ENCODE results near the gene HOXD11. TPM values are rescaled to one million over a fixed set of nuclear protein-coding genes. Genes with fewer than 3 reads are reported as not detected.

HOXD11 gene
- total RNA-seq: not detected in 2 replicates

DNA sequence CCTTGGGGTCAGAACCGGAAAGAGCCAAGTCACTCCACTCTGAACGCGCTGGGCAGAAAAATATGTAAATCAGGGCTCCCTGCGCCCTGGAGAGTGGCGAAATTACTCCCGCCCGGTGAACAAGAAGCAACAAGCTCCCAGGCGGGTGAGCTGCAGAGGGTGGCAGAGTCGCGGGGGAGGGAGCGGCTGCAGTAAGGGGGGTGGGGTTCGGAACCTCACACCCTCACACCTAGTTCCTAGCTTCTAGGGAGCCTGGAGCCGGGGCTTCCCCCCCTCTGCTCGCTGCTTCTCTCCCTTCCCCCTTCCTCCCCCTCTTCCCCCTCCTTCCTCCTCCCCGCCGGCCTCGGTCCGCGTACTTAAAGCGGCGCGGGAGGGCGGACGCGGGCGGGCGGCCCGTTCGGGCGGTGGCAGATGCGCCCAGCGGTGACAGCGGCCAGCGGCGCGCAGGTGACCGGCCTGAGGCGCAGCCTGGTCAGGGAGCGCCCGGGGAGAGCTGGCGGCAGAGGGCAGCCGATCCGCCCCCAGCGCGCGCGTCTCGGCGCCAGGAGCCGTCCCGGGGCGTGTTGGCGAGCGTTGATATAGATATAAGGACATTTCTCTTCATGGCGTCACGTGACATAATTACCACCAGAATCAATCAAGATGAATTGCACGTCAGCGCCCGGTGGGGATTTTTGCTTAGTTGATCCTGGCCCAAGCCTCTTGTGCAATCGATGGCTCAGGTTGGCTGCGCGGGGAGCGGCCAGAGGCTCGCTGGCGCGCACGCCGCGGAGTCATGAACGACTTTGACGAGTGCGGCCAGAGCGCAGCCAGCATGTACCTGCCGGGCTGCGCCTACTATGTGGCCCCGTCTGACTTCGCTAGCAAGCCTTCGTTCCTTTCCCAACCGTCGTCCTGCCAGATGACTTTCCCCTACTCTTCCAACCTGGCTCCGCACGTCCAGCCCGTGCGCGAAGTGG, at the start of gene HOXD11:
TSS of gene HOXD11 (plus strand) at position 700 of the 959 bp plus-strand sequence. CDS start at position 776, 76 bp downstream.
- peak in 1 of 2 donors; percentile 66 for DNase-seq (ENCODE audit: low read depth in 2 of 2)

DNA sequence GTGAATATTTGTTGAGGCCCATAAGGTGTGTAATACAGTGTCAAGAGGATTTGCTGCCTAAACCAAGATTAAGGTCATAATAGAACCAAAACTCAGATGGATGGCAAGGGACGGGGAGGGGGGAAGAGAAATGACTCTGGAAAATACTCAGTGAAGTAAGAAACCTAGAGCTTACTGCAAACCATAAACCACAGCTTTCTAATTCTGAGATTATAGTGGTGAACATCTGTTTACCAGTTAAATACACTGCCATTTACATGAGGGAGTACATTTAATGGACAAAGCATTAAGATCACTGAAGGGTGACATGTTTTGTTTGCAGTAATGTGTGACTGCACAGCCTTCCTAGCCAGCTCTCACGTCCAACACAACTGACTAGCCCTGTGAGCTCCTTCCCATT, 43.1 kb upstream of the HOXD11 start:
- DNase-seq (ENCODE audit: low read depth in 2 of 2): no peak

DNA sequence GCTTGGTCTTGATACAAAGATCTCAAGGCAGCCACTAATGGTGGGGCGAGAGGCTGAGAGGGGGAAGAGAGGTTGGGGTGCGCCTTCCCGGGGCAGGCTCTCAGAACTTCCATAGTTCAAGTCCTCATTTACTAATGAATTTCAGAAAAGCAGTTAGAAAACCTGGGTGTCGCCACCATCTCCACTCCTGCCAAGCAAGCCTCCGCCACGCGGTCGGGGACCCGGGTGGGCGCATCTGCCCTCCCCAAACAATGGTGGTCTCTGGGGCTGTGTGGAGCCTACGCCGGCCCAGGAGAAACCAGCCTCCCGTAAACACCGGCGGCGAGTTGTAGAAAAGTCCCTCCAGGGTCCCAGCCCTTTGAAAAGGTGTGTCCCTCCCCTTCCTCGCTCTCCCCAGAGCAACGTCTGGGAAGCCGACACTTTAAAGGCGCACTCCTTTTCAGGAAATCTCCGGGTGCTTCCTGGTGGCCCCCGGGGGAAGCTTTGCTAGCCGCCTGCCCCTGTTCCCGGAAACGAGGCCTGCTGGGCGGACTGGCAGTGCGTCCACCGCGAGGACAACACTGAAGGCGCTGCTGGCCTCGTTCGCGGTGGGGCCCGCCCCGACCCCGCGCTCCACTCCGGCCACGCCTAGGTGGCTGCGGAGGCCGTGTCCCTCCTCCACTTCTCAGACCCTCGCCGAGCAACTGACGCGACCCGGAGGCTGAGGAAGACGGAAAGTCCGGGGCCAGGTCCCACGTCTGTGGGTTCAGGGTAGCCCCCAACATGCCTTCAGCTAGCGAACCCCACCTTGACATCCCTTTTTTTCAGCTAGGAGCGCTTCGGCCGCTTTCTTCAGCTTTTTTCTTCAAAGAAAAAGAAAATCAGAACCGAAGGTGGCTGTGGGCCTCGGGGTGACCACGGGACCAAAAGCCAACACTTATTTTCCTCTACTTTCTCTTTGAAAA, 40.2 kb upstream of the HOXD11 start:
- no peak for DNase-seq (ENCODE audit: low read depth in 2 of 2)

DNA sequence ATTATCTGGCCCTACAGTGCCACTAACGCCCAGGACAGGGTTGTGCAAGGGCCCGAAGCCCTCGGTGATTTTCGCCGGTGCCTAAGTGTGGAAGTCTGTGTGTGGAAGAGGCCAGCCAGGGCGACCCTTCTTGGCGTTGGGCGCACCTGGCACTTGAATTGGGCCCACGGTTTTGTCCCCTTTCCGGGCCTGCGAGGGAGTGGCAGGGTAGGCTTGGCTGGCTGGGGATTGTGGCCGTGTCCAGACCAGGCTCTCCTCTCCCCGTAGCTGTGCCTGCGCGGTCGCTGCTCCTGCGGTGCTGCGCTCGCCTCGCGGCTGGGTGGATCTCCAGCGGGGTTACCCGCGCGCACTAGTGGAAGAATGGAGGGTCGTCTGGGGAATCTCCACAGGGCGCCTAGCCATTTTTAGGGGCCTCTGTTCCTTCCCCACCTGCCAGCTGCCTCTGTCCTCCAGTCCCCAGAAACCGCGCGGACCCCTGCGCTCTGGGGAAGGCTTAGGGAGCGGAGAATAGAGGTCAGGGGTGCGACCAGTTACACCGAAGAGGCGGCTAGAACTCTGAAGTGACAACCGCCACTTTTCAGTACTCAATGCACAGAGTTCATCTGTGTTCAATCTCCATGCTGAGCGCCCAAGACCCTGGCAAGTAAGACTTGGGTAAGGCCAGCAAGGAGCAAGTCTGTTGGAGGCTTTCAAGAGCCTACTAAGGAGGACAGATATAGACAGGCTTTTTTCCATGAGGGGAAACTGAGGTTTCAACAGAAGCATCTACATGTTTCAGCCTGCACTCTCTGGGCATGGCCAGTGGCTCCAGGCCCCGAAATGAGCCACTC, 39.3 kb upstream of the HOXD11 start:
- no peak for DNase-seq (ENCODE audit: low read depth in 2 of 2)

DNA sequence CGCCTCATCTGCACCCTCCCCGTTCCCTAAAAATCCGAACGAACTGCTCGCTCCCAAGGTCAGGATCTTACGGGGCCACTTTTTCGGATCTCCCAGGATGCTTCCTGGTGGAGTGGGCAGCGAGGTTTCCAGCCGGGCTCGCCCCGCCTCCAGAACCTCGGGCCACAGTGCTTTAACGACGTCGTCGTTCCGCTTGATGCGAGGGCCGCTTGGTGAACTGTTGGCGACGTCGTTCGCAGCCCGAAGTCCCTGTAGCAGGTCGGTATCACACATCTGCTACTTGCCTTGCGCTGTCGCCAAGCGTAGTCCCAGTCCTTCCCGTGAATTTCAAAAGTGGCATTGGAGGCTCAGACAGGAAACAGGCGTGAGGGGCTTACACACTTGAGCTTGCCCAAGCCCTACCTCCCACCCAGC, 38.7 kb upstream of the HOXD11 start:
- DNase-seq (ENCODE audit: low read depth in 2 of 2): no peak

DNA sequence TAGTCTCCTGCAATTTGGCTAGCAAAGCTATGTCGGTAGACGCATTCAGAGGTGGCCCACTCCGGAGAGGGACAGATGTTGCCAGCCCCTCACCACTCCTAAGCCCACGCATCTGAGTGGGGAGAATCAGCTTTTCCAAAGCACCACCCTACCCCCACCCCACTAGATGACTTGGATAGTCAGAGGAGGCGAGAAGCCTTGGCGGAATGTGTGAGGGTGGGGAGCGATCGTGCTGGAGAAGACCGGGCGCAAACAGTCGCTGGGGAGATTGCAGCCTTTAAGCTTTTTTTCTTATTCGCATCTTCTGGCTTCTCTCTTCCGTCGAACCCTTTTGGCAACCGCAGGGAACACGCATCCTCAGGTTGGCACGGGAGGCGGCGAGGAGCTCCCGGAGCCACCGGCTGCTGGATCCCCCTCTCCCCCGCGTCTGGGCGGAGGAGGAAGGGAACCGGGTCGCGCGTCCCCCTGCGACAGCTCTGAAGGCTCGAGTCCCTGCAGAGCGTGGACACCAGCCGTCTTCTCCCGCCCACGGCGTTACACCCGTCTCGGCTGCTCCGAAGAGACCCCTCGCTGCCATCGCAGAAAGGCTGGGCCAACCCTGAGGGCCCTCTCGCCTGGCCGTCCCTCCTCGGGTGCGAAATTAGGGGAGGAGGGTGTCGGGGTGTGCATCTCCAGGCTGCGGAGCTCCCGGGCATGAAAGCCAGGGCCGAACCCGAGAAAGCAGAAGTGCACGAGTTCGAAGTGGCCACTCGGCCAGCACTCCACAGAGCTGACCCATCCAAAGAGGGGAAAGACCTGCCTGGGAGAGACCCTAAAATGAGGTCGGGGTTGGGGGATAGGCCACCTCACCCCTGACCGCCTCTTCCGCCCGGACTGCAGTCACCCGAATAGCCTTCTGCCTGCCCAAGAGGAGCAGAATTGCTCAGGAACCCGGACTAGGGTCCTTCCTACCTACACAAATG, 35.5 kb upstream of the HOXD11 start:
- DNase-seq (ENCODE audit: low read depth in 2 of 2): no peak

DNA sequence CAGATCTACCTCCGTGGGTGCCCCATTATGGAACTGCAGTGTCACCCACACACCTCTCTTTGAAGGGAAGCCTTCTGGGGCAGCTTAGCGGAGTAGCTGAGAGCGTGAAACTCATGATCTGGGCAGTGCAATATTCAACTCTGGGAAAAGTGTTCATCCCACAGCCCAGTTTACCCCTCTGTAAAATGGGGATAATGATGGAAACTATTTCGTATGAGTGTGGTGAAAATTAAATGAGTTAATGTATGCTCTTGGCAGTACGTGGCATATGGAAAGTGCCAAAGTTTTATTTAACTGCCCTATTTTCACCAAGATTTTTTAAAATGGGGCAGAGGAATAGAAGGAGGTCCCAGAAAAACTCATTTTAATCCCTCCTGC, 34.8 kb upstream of the HOXD11 start:
- no peak for DNase-seq (ENCODE audit: low read depth in 2 of 2)

DNA sequence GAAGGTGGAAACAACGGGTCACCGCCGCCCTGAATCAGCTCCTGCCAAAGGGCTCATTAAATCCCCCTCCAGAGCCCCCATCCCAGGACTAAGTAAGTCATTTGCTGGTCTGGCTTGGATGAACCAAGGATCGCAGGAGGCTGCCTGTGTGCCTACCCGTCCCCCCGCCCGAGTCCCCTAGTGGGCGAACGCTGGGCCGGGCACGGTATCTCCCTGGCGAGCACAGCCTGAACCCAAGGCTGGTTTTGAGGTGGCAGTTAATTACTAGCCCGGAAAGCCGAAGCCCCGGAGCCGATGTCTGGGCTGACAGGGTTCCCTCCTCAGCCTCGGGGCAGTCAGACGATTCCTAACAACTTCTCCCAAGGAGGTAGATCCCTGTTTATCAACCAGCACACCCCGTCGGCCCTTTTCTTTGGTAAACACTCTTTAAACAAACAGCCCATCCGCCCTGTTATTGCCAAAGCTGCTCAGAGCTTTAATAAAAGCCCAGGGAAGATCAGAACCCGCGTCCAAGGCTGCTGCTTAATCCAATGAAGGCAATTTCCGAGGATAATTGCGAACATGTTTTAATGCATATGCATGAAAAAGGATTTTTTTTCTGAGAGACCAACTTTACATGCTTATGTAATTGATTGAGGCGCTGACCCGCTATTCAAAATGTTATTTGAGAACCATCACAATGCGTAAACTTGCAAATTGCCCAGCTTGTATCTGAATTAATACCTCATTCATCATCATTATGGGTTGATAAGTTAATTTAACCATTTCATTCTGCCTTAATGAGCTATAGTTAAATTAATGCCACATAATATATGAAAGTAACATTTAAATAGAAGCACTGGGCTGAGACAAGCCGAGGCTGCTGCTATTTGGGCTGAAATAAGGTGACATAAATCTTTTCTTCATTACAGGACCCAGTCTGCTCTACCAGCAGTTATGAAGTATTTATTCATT, 33.9 kb upstream of the HOXD11 start:
- DNase-seq (ENCODE audit: low read depth in 2 of 2): no peak

DNA sequence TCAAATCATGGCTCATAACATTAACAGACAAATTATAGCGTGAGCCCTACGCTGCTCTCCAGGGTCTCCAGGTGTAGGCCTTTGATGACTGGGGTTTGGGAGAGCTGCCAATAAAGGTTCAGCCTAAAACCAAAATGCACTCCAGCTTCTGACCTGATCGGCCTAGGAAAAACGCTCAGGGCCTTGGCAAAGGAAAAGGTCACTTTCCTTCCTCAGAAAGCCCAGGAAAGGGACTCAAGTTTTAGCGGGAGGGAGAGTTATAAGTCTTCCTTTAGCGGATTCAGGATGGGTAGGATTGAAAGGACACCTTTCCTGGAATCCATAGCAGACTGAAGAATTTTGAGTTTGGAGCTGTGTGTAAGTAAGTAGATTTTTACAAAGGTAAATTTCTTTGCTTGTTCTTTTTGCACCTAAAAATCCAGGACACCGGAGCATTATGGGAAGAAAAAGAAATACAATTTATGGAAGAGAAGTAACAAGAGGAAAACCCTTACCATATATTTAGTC, 32.1 kb upstream of the HOXD11 start:
- no peak for DNase-seq (ENCODE audit: low read depth in 2 of 2)

DNA sequence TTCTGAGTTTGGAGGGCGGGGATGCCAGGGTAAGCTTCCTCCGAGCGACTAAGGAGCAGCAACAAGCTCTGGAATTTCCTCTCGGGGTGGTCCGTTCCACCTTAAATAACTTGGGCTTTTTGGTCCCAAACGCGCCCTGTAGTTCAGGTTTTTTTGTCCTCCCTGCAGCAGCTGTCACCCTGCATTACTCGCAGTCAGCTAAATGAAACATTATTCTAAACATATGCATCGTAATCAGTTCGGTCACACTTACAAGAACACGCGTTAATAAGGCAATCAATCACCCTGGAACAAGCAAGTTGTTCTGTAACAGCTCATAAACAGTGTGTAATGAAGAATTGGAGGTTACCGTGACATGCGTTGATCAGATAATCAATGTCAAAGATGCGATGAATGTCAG, 31.6 kb upstream of the HOXD11 start:
- DNase-seq (ENCODE audit: low read depth in 2 of 2): no peak

DNA sequence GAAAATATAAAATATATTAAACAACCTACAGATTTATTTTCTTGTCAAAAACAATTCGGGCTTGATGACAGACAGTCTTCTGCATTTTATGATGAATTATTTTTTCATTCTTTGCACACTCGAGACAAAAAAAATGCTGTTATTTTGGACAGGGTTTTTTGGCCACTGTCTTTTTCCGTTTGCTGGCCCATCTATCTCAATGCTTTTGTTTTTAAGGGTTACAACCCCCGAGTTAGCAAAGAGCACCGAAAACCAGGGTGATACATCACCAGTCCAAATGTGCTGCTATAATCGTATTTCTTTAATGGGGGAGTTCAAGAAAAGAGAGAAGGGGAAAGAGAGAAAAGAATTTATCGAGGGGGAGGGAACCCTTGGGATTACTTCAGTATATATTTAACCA, 31.0 kb upstream of the HOXD11 start:
- no peak for DNase-seq (ENCODE audit: low read depth in 2 of 2)

DNA sequence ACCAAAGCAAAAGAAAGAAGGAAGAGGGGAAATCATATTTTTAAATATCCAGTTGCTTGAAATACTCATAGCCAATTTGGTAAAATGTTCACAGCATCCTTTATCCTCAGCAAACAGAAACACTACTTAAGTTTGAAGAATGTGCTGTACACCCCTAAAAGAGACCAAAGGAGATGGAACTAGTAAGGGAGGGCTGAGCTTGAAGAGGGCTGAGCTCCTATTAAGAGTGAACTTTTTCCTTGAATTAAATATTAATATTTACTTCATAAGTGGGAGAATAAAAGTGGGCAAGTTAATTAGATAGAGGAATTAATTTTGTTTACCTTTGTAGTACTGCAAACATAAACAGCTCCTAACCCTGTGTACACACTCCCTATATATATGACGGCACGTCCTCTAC, 30.3 kb upstream of the HOXD11 start:
- DNase-seq (ENCODE audit: low read depth in 2 of 2): no peak

DNA sequence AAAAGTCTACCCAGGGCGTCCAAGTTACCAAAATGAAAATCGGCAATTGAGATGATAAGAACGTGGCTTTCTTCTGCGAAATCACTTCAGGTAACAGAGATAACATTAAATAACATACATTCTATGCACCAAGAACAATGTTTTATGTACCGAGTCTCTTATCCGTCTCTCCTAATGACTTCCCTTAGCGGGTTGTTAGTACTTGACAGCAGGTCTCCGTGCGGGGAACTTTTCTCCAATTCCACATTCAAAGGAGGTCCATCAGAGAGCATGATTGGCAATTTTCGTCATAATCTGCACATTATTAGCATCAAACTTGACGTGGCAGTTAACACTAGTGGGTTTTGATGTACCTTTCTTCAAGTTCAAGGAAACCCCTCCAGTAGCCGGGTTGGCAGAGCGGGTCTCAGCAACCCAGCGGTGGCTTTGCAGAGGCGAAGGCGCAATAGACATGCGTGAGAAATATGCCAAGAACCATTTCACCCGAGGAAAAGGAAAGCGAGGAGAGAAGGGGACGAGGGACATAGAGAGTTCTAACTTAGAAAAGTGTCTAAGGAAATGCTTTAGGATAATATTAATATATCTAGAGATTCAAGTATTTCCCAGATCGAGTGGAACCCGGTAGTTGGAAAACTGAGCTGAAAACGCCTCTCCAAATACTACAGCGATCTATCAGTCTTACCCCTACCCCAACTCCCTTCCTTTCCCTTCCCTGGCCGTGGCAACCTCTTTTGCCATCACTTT, 28.4 kb upstream of the HOXD11 start:
- DNase-seq (ENCODE audit: low read depth in 2 of 2): no peak

DNA sequence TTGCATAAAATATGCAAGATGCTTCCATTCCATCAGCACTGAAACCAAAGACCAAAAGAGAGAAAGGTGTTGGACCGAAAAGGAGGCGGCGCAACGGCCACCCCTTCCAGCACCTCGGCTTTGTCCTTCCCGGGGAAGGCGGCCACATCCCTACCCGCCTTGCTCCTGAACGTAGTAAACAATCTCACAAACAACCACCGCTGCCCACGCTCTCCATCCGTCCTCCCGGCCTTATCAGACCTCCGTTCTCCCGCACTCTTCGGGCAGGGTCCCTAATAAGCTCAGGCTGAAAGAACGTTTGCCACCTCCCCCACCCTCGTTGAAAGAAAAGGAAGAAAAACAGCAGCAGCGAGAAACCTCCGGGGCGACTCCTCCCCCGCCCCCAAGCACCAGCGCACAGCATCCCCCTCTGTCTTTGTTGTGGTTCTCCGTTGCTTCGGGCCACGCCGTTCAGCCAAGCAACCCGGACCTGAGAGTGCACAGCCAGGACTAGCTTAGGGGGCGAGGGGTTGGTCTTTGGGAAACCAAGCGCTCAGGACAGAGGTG, 27.7 kb upstream of the HOXD11 start:
- DNase-seq (ENCODE audit: low read depth in 2 of 2): no peak

DNA sequence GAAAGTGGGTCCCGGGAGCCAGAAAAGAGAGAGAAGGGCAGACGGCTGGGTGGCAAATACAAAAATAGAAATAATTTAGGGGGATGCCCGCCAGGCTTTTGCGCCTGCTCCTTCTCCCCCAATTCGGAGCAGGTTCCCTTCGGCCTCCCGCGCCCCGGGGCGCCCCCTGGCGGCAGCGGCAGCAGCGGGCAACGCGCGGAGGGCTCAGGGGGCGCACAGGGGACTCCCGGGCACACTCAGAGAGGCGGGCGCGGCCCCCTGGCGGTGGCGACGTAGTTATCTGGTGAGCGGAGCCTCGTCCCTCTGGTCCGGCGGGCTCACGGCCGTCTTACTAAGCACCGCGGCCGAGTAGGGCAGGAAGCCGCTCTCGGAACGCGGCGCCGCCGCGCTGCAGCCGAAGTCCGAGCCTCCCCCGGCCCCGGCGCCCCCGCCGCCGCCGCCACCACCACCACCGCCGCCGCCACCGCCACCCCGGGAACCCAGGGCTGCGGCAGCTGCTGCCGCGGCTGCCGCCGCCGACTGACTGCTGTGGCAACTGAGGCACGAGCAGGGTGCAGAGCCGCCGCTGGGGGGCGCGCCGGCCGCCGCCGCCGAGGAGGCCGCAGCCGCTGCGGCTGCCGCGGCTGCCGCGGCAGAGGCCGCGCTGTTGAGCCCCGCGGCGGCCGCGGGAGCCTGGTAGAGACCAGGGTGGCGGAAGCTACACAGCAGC, 27.1 kb upstream of the HOXD11 start:
- peak; percentile 44 to 60 for DNase-seq (ENCODE audit: low read depth in 2 of 2)

DNA sequence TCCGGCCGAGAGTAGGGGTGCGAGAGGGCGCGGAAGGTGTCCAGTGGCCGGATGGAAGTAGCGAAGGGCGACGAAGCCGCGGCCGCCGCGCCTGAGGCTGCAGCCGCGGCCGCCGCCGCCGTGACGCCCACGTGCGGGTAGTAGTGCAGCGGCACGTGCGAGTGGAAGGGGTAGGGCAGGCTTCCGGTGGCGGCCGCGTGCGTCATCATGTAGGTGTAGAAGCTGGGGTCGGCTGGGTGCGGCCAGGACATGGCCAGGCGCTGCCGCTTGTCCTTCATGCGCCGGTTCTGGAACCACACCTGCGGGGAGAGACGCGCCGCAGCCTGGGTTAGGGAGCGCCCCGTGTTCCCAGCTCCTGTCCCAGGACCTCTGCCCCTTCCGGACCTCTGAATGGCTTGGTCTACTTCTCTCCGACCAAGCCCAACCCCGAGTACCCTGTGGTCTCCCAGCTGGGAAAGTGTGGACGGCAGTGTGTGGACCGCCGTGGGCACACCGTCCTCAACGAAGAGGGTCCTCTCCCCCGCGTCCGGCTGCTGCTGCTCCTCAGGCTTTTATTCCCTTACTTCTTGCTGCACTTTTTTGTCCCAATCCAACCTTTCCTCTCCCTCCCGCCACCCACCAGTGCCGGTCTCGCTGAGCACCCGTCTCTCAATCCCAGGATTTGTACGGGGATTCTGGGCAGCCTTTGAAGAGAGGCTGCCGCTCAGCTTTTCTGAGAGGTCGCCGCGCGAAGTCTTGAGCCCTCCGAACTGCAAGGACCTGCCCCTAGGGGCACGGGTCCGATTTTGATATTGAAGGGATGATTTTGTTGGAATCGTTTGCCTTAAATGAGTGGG, 26.3 kb upstream of the HOXD11 start:
- DNase-seq (ENCODE audit: low read depth in 2 of 2): no peak
